ENCODE results near the gene CASKIN1. TPM values are rescaled to one million over a fixed set of nuclear protein-coding genes. Genes with fewer than 3 reads are reported as not detected.

CASKIN1 gene
- total and polyA plus RNA-seq, 2 donors from 2014 or later, result 0.30 to 0.66 TPM

DNA sequence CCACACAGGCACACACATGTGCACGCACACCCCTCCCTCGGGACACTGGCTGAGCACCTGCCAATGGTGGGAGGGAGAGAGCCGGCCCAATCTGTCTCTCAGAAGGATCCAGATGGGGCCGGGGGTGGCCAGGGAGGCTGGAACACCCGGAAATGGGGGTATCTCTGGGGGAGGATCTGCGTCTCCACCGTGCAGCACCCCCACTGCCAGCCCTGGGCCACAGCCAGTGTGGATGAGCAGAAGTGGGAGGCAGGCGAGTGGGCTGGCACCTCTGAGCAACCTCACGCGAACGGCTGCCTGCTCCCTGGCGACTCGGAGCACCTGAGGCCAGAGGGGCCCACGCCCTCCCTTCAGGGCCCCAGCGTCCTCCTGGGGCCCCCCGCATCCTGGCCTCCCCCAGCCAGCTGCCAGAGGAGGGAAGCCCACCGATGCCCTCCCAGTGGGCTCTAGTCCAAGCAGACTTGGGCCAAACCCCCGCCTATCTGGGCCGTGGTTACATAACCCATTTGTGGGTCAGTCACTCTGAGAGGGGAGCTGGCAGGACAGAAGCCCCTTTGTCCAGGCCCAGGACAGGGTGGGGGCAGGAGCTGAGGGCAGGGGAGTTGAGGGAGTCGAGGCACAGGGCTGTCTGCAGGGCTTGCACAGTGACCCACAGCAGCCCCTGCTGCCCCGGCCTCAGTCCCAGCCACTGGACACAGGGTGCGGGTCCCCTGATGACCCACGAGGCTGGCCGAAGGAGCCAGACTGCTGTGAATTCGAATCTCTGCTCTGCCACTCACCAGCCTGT, 5.6 kb downstream of the CASKIN1 start:
- intact Hi-C loops (cut with DNase I), result no loop called here
- DNase-seq (no peak), FAIRE-seq (no peak)
- H3K27me3 ChIP-seq (ENCODE audit: control insufficient read depth, insufficient read depth, low read length), result no peaks in the 10 kb centered on the region
- H3K4me1 ChIP-seq (ENCODE audit: control insufficient read depth in 2 of 3, insufficient read depth in 2 of 3, low read depth in 1 of 3, low read length in 3 of 3), result peaks cover 0 to 3% (median 0%) of the 10 kb centered on the region in 3 donors
- H3K9me3 ChIP-seq (ENCODE audit: control insufficient read depth in 2 of 3, insufficient read depth in 1 of 3, low read length in 3 of 3), result no peaks in the 10 kb centered on the region
- H3K27ac ChIP-seq (ENCODE audit: low read depth in 2 of 2, low read length in 2 of 2), result no peak overlapping the region
- TF ChIP-seq, protein P1, sequence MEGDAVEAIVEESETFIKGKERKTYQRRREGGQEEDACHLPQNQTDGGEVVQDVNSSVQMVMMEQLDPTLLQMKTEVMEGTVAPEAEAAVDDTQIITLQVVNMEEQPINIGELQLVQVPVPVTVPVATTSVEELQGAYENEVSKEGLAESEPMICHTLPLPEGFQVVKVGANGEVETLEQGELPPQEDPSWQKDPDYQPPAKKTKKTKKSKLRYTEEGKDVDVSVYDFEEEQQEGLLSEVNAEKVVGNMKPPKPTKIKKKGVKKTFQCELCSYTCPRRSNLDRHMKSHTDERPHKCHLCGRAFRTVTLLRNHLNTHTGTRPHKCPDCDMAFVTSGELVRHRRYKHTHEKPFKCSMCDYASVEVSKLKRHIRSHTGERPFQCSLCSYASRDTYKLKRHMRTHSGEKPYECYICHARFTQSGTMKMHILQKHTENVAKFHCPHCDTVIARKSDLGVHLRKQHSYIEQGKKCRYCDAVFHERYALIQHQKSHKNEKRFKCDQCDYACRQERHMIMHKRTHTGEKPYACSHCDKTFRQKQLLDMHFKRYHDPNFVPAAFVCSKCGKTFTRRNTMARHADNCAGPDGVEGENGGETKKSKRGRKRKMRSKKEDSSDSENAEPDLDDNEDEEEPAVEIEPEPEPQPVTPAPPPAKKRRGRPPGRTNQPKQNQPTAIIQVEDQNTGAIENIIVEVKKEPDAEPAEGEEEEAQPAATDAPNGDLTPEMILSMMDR (IDR thresholded peaks at IDR 0.05; ENCODE audit: borderline replicate concordance, extremely low read depth, insufficient read depth), result no peak
- H3K4me3 ChIP-seq (ENCODE audit: low read length in 3 of 3), result no peak overlapping the region
- no peak overlapping the region for H3K9ac ChIP-seq (ENCODE audit: low read length in 3 of 3)
- no peaks in the 10 kb centered on the region for H3K36me3 ChIP-seq (ENCODE audit: control insufficient read depth in 2 of 3, insufficient read depth in 3 of 3, low read length in 3 of 3)

DNA sequence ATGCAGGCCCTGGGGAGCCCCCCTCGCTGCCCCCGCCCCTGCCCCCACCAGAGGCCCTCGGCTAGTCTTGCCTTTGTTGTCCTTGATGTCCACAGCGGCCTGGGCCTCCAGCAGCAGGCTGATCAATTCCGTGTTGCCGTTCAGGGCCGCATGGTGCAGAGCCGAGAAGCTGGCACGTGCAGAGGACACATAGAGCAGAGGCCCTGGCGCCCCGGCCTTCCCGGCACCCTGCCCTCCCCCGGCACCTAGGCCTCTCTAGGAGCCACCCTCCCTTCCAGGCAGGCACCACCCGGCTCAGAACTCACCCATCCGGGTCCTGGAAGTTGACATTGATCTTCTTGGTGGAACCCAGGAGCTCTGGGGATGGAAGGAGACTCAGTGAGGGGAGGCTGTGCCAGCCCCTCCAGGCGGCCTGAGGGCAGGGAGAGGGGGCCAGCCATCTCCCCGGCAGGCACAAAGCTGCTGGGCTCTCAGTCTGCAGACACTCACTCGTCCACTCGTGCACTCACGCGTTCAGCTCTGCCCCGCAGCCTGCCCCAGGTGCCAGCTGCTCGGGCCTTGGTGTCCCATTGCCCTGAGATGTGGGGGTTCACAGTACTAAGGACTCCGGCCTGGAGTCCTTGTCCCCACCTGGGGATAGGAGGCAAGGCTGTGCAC, 6.3 kb downstream of the CASKIN1 start:
- peaks cover 0 to 2% (median 0%) of the 10 kb centered on the region in 3 donors for H3K4me1 ChIP-seq (ENCODE audit: control insufficient read depth in 2 of 3, insufficient read depth in 2 of 3, low read depth in 1 of 3, low read length in 3 of 3)
- H3K9ac ChIP-seq (ENCODE audit: low read length in 3 of 3), result no peak overlapping the region
- no peak for FAIRE-seq
- no peaks in the 10 kb centered on the region for H3K36me3 ChIP-seq (ENCODE audit: control insufficient read depth in 2 of 3, insufficient read depth in 3 of 3, low read length in 3 of 3)
- no peak for DNase-seq
- no peaks in the 10 kb centered on the region for H3K27me3 ChIP-seq (ENCODE audit: control insufficient read depth, insufficient read depth, low read length)
- intact Hi-C loops (cut with DNase I), result no loop called here
- no peak overlapping the region for H3K27ac ChIP-seq (ENCODE audit: low read depth in 2 of 2, low read length in 2 of 2)
- H3K4me3 ChIP-seq (ENCODE audit: low read length in 3 of 3), result no peak overlapping the region
- H3K9me3 ChIP-seq (ENCODE audit: control insufficient read depth in 2 of 3, insufficient read depth in 1 of 3, low read length in 3 of 3), result no peaks in the 10 kb centered on the region
- TF ChIP-seq, protein P1 (IDR thresholded peaks at IDR 0.05; ENCODE audit: borderline replicate concordance, extremely low read depth, insufficient read depth), result no peak

DNA sequence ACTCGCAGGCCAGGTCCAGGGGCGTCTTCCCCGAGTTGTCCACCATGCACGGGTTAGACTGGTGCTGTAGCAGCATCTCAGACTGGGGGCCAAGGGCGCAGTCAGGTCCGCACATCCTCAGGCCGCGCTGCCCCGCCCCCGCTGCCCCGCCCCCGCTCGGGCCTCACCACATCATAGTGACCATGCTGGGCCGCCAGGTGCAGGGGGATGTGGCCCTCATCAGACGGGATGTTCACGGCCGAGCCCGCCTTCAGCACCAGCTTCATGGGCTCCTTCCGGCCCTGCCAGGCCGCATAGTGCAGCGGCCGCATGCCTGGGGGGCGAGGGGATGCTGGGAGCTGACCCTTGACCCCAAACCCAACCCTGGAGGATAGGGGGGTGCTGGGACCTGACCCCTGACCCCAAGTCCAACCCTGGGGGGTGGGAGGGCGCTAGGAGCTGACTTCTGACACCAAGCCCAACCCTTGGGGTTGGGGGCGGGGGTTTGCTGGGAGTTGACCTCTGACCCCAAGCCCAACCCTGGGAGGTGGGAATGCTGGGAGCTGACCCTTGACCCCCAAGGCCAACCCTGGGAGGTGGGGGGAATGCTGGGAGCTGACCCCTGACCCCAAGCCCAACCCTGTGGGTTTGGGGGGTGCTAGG, 7.0 kb downstream of the CASKIN1 start:
- H3K27me3 ChIP-seq (ENCODE audit: control insufficient read depth, insufficient read depth, low read length), result no peaks in the 10 kb centered on the region
- intact Hi-C loops (cut with DNase I), result no loop called here
- no peaks in the 10 kb centered on the region for H3K36me3 ChIP-seq (ENCODE audit: control insufficient read depth in 2 of 3, insufficient read depth in 3 of 3, low read length in 3 of 3)
- no peak overlapping the region for H3K9ac ChIP-seq (ENCODE audit: low read length in 3 of 3)
- H3K27ac ChIP-seq (ENCODE audit: low read depth in 2 of 2, low read length in 2 of 2), result no peak overlapping the region
- no peak overlapping the region for H3K4me3 ChIP-seq (ENCODE audit: low read length in 3 of 3)
- H3K9me3 ChIP-seq (ENCODE audit: control insufficient read depth in 2 of 3, insufficient read depth in 1 of 3, low read length in 3 of 3), result no peaks in the 10 kb centered on the region
- TF ChIP-seq, protein P1 (IDR thresholded peaks at IDR 0.05; ENCODE audit: borderline replicate concordance, extremely low read depth, insufficient read depth), result no peak
- DNase-seq (no peak), FAIRE-seq (no peak)
- H3K4me1 ChIP-seq (ENCODE audit: control insufficient read depth in 2 of 3, insufficient read depth in 2 of 3, low read depth in 1 of 3, low read length in 3 of 3), result no peaks in the 10 kb centered on the region

All from kidney (tissue), 14 donors.